Stimulated activated naive B cell treated with anti-CD40 and anti-IgM and Interleukin-4, amounts not matched to agents 10 μg/mL and 1 μg/mL and 100 μg/mL, for 72 hours (primary cell): ENCODE measurements around the gene IMPA2.

Experiments
- ATAC-seq, 2 donors: fragments of 150-1000 bp; cut with Tn5 transposase; replicated peaks; 2 replicates each; pipeline ENCODE4 v1.10.0; 2021; ENCODE audit warnings: moderate library complexity in 1 of 2
- DNase-seq: peaks from one replicate; pipeline ENCODE4 v3.0.0; 2021
- H3K27ac Mint-ChIP-seq: one replicate; pipeline ENCODE4 v1.8.0; 2022; ENCODE audit warnings: mild to moderate bottlenecking, mixed read lengths
- H3K27me3 Mint-ChIP-seq, 2 donors: one replicate each; pipeline ENCODE4 v1.8.0; 2022; ENCODE audit warnings: mixed read lengths in 2 of 2
- H3K36me3 Mint-ChIP-seq, 2 donors: one replicate each; pipeline ENCODE4 v1.8.0; 2022; ENCODE audit warnings: mixed read lengths in 2 of 2, mild to moderate bottlenecking in 1 of 2
- H3K4me1 Mint-ChIP-seq, 2 donors: one replicate each; pipeline ENCODE4 v1.8.0; 2022; ENCODE audit warnings: mixed read lengths in 2 of 2, mild to moderate bottlenecking in 1 of 2
- H3K4me3 Mint-ChIP-seq, 2 donors: one replicate each; pipeline ENCODE4 v1.8.0; 2022; ENCODE audit warnings: mild to moderate bottlenecking in 2 of 2, mixed read lengths in 2 of 2, moderate library complexity in 1 of 2
- H3K9me3 Mint-ChIP-seq, 2 donors: one replicate each; pipeline ENCODE4 v1.8.0; 2022; ENCODE audit warnings: mixed read lengths in 2 of 2, mild to moderate bottlenecking in 1 of 2

The IMPA2 gene

GRCh38 chr18:12079491-12080237 is 98.4 kb downstream of the IMPA2 start:
- Mint-ChIP-seq H3K27ac (no peak overlapping the region), H3K36me3 (no peaks in the 10 kb centered on the region), H3K4me1 (no peaks in the 10 kb centered on the region), H3K27me3 (peaks cover 11 to 31% of the 10 kb centered on the region in 2 donors), H3K9me3 (no peaks in the 10 kb centered on the region), H3K4me3 (no peak overlapping the region)
- ATAC-seq, result no peak
- DNase-seq, result no peak
